Ovary (tissue), 3 donors: Measurements from ENCODE around the gene MGP.

Source experiments
- POLR2A ChIP-seq: fragments of 450-650 bp; IDR thresholded peaks from one replicate; pipeline ENCODE4 v1.6.1; 2017; ENCODE audit warnings: antibody characterized with exemption, mild to moderate bottlenecking, moderate library complexity
- TF ChIP-seq, protein P1 (sequence below), 3 donors: fragments of 450-650 bp in 2 of 3; fragments of 200-600 bp in 1 of 3; IDR thresholded peaks; one replicate each; pipeline versions ENCODE4 v1.5.1 to v1.8.0; 2016 to 2022; ENCODE audit warnings: antibody characterized with exemption in 3 of 3, mild to moderate bottlenecking in 1 of 3
- donor health status: DM: no; HTN: no; CAD: no.

GRCh38 chr12:14915736-14916135 is 30.1 kb upstream of the MGP start:
- TF ChIP-seq POLR2A: no peak
- TF ChIP-seq, protein P1, sequence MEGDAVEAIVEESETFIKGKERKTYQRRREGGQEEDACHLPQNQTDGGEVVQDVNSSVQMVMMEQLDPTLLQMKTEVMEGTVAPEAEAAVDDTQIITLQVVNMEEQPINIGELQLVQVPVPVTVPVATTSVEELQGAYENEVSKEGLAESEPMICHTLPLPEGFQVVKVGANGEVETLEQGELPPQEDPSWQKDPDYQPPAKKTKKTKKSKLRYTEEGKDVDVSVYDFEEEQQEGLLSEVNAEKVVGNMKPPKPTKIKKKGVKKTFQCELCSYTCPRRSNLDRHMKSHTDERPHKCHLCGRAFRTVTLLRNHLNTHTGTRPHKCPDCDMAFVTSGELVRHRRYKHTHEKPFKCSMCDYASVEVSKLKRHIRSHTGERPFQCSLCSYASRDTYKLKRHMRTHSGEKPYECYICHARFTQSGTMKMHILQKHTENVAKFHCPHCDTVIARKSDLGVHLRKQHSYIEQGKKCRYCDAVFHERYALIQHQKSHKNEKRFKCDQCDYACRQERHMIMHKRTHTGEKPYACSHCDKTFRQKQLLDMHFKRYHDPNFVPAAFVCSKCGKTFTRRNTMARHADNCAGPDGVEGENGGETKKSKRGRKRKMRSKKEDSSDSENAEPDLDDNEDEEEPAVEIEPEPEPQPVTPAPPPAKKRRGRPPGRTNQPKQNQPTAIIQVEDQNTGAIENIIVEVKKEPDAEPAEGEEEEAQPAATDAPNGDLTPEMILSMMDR (IDR thresholded peaks at IDR 0.05): no peak
